Psoas muscle (tissue), 8 donors: ENCODE results near the gene KMT2B. TPM values are rescaled to one million over a fixed set of nuclear protein-coding genes. Genes with fewer than 3 reads are reported as not detected.

ENCODE experiments used
- ATAC-seq, 4 donors: fragments of 200-7000 bp; cut with Tn5 transposase; one replicate each; pipeline ENCODE4 v1.9.1; 2020; ENCODE audit warnings: moderate library complexity in 3 of 4, mild to moderate bottlenecking in 2 of 4
- DNase-seq, 2 donors: peaks; one replicate each; pipeline ENCODE4 v3.0.0-alpha.2; 2020
- H3K27ac ChIP-seq: fragments of 200-600 bp; one replicate; pipeline ENCODE4 v1.8.0; 2022
- H3K27me3 ChIP-seq, 3 donors: fragments of 200-600 bp in 1 of 3; one replicate each; pipeline versions ENCODE4 v1.6.1 to v1.8.0; 2013 to 2022; ENCODE audit warnings: low read length in 2 of 3, mild to moderate bottlenecking in 2 of 3, moderate library complexity in 1 of 3; ENCODE audit not compliant: insufficient read depth in 3 of 3
- H3K36me3 ChIP-seq, 2 donors: fragments of 200-600 bp in 1 of 2; one replicate each; pipeline versions ENCODE4 v1.6.1 to v1.8.0; 2013 to 2022; ENCODE audit warnings: low read depth in 1 of 2, mild to moderate bottlenecking in 1 of 2, moderate library complexity in 1 of 2; ENCODE audit not compliant: insufficient read depth in 1 of 2
- H3K4me1 ChIP-seq: fragments of 200-600 bp; one replicate; pipeline ENCODE4 v1.8.0; 2022
- H3K4me3 ChIP-seq: fragments of 200-600 bp; one replicate; pipeline ENCODE4 v1.8.0; 2022; ENCODE audit warnings: mild to moderate bottlenecking
- H3K9me3 ChIP-seq: fragments of 200-600 bp; one replicate; pipeline ENCODE4 v1.8.0; 2022
- WGBS, 3 donors: extraction: QIAGEN DNeasy Blood & Tissue Kit; methylation state at CpG; one replicate each; pipeline versions ENCODE4 v1.1.6 to v1.1.7; 2013; 5-methylcytosine and 5-hydroxymethylcytosine counted together
- intact Hi-C, 2 donors: fragments of 100-400 bp; cut with DNase I; formaldehyde crosslinking; loops; one replicate each; pipeline versions ENCODE4 v1.11.0 to v1.14.2; 2022
- polyA plus RNA-seq, 3 donors: library from polyadenylated mRNA; stranded (reverse); fragments of 200-250 nt; gene quantifications; one replicate each; pipeline ENCODE4 v1.2.3, GENCODE V29; 2013
- total RNA-seq, 4 donors: library from RNA; stranded (reverse); fragmentation: NEBNext Ultra II Directional in 2 of 4; extraction: Animal tissue kit (Norgen Biotek cat#: 25700) in 2 of 4; gene quantifications; one replicate each; pipeline versions ENCODE4 v1.2.1 to v1.2.4, GENCODE V29; 2021 to 2023
- TF ChIP-seq, protein P1 (sequence below): fragments of 200-600 bp; IDR thresholded peaks from one replicate; pipeline ENCODE4 v1.8.0; 2022; ENCODE audit warnings: antibody characterized with exemption
- donor health status: healthy with polysubstance abuse.
- donor health status: DM: no; HTN: no; CAD: no; lungs with moderate emphysema.
- donor health status: Bipolar disorder and iron deficiency.
- donor health status: healthy.
- donor health status: DM: yes; HTN: yes; CAD: no.
- donor health status: DM: no; HTN: no; CAD: no.
- donor health status: DM: no; HTN: no; CAD: no.
- donor health status: DM: yes; HTN: yes; CAD: no.

Gene KMT2B
- total and polyA plus RNA-seq, 7 donors = 13.4 to 29.0 (median 20.0) TPM

DNA sequence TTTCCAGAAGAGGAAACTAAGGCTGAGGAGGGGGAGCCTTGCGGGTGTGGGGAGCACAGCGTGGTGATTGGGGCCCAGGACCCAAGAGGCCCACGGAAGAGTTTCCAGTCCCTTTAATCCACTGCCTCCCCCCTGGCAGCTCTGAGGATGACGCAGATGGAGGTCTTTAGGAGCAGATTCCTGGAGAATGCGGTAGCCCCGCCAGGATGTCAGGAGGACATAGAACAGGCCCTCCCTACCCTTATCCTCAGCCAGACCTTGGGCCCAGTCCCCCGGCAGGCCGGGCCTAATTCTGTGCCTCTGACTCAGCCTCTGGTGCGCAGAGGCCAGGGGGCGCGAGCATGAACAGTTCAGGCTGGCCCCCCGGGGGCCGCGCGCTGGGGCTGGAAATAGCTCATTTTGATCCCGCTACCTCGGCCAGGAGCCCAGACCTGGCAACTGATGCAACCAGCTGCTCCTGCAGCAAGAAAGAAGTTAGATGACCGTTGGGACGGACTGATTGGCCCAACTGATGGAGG, 39.5 kb downstream of the KMT2B start:
- TF ChIP-seq, protein P1, sequence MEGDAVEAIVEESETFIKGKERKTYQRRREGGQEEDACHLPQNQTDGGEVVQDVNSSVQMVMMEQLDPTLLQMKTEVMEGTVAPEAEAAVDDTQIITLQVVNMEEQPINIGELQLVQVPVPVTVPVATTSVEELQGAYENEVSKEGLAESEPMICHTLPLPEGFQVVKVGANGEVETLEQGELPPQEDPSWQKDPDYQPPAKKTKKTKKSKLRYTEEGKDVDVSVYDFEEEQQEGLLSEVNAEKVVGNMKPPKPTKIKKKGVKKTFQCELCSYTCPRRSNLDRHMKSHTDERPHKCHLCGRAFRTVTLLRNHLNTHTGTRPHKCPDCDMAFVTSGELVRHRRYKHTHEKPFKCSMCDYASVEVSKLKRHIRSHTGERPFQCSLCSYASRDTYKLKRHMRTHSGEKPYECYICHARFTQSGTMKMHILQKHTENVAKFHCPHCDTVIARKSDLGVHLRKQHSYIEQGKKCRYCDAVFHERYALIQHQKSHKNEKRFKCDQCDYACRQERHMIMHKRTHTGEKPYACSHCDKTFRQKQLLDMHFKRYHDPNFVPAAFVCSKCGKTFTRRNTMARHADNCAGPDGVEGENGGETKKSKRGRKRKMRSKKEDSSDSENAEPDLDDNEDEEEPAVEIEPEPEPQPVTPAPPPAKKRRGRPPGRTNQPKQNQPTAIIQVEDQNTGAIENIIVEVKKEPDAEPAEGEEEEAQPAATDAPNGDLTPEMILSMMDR = no peak
- H3K4me1 ChIP-seq = peaks cover 14% of the 10 kb centered on the region
- ATAC-seq (peak; percentile 67 to 72 (median 69)), DNase-seq (peak; percentile 92 to 97)
- H3K4me3 ChIP-seq = peak overlapping the region; percentile 83
- WGBS, 3 donors = 1 to 2% (median 1%) methylated on average over 19 of the region's 19 CpGs
- H3K27ac ChIP-seq = peak overlapping the region; percentile 94
- H3K27me3 ChIP-seq = no peaks in the 10 kb centered on the region
- no peaks in the 10 kb centered on the region for H3K9me3 ChIP-seq
- H3K36me3 ChIP-seq = peaks cover 3 to 27% of the 10 kb centered on the region in 2 donors
- intact Hi-C loops = loop anchor here in 1 of 2 donors (5.0 kb wide), 1 partner anchor 175 kb away; no protein-coding TSS in a partner anchor

DNA sequence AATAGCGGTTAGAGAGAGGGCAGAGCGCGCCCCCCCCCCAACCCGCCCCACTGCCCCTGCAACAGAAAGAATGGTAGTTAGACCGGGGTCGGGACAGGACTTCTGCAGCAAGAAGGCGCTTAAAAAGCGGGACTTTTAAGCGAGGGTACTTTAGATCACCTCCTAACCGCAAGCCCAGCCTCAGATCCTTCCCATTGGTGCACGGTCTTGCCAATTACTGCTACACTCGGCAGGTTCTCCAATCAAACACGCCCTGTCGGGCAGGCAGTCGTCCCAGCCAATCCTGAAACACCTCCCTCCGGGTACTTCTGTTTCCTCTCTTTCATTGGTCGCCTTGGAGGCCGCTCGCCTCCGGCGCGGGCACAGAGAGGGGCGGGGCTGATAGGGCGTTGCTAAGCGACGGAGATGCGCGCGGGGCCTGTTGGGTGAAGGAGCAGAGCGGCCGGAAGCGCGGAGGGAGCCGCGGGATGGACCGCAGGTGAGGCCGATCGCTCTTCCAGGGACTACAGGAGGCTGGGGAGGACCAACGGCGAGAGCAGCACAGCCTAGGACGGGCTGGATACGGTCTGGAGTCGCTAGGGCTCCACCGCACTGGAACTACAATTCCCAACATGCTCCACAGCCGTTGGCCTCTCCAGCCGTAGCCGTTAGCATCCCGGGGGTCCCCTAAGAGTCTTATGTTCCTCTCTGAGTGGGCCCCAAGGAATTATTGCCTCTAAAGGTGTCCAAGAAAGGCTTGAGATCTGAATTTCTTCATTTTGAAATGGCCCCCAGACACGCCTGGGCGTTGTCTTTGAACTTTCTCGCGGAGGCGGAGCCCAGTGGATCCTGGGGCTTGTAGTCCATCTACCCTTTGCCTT, 40.2 kb downstream of the KMT2B start, which contains the start of gene PROSER3:
Gene PROSER3, plus strand, starts transcription at position 428 of the 860 bp plus-strand sequence. Its CDS starts 40 bp downstream, at position 468.
- intact Hi-C loops = loop anchor here in 1 of 2 donors (5.0 kb wide), 1 partner anchor 174 kb away; no protein-coding TSS in a partner anchor
- WGBS, 3 donors = 0 to 1% (median 0%) methylated on average over 52 to 53 of the region's 53 CpGs
- H3K27ac ChIP-seq = peak within 1 kb of the TSS; percentile 94
- DNase-seq (peak; percentile 97 to 99), ATAC-seq (peak; percentile 76 to 81 (median 79))
- peak within 1 kb of the TSS; percentile 83 for H3K4me3 ChIP-seq
- peaks cover 3 to 25% of the 10 kb centered on the region in 2 donors for H3K36me3 ChIP-seq
- H3K27me3 ChIP-seq = no peaks in the 10 kb centered on the region
- TF ChIP-seq, protein P1 = no peak
- H3K9me3 ChIP-seq = no peaks in the 10 kb centered on the region
- peaks cover 14% of the 10 kb centered on the region for H3K4me1 ChIP-seq

DNA sequence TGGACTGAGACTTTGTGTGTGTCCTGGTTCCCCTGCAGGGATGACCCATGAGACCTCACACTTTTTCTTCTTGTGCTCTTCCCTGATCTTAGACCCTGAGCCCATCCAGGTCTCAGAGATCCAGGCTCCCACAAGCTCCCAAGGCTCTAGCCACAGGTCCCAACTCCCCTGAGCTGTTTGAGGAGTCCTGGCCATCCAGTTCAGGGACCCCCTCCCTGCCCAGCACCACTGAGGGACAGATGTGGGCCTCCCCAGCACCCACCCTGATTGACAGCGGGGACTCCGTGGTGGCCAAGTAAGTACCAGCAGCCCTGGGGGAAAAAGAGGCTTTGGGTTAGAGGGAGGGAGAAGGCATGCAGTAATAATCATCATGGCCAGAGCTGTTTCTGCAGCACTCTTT, 41.9 kb downstream of the KMT2B start:
- intact Hi-C loops = loop anchor here in 1 of 2 donors (5.0 kb wide), 1 partner anchor 173 kb away; no protein-coding TSS in a partner anchor
- no peak for DNase-seq

DNA sequence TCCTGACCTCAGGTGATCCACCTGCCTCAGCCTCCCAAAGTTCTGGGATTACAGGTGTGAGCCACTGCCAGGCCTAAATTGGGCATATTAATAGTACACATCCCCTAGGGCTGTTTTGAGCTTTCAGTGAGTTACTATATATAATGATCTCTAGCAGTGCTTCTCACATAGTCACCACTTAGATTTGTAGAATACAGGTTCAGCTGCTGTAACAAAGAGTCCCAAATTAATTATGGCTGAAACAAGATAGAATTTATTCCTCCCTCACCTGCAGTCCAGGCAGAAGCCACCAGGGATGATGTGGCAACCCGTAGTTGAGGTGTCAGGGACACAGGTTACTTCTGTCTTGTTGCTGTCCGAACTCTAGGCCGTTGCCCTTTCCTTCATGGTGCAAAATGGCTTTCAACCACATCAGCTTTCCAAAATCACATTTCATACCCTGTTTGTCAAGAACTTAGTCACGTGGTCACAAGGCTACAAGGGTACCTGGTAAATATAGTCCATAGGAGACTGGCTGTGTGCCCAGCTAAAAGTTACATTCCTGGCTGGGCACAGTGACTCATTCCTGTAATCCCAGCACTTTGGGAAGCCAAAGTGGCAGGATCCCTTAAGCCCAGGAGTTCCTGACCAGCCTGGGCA, 43.0 kb downstream of the KMT2B start:
- DNase-seq = no peak

More for the DNA sequence above, 41.9 kb downstream of the KMT2B start:
- Histone ChIP-seq H3K4me1 (peaks cover 14% of the 10 kb centered on the region), H3K9me3 (no peaks in the 10 kb centered on the region), H3K27ac (no peak overlapping the region), H3K36me3 (peaks cover 3 to 26% of the 10 kb centered on the region in 2 donors), H3K27me3 (no peaks in the 10 kb centered on the region), H3K4me3 (no peak overlapping the region)
- no peak for ATAC-seq
- TF ChIP-seq, protein P1 = no peak
- 92 to 96% (median 94%) methylated on average over 2 of the region's 2 CpGs for WGBS, 3 donors

More for the DNA sequence above, 43.0 kb downstream of the KMT2B start:
- no peak for ATAC-seq
- H3K4me3 ChIP-seq = no peak overlapping the region
- peaks cover 3 to 36% of the 10 kb centered on the region in 2 donors for H3K36me3 ChIP-seq
- no peaks in the 10 kb centered on the region for H3K27me3 ChIP-seq
- TF ChIP-seq, protein P1 = no peak
- no peaks in the 10 kb centered on the region for H3K9me3 ChIP-seq
- WGBS, 3 donors = 94 to 96% (median 94%) methylated on average over 4 of the region's 4 CpGs
- intact Hi-C loops = no loop called here
- H3K27ac ChIP-seq = no peak overlapping the region
- peaks cover 14% of the 10 kb centered on the region for H3K4me1 ChIP-seq
